HepG2 (cell line): Measurements from ENCODE around the gene RNF114. TPM values are rescaled to one million over a fixed set of nuclear protein-coding genes. Genes with fewer than 3 reads are reported as not detected.

Source experiments
- ASH2L ChIP-seq: fragments of 300-600, 200-600 bp; sonication (generic); IDR thresholded peaks from 2 replicates; pipeline ENCODE4 v1.7.0; 2017; ENCODE audit warnings: low read depth, mild to moderate bottlenecking, moderate library complexity, mixed read lengths, low read length; ENCODE audit not compliant: insufficient read length
- CCDC6 ChIP-seq: sonication (generic); formaldehyde crosslinking; IDR thresholded peaks from 2 replicates; pipeline ENCODE4 v1.8.1; 2022; ENCODE audit warnings: mild to moderate bottlenecking, missing genetic modification reagents, moderate library complexity
- FOXK1 ChIP-seq: sonication (generic); formaldehyde crosslinking; IDR thresholded peaks from 2 replicates; pipeline ENCODE4 v1.4.0; 2020; ENCODE audit warnings: low read depth, missing genetic modification reagents, borderline replicate concordance
- GATAD2A ChIP-seq: IDR thresholded peaks from 2 replicates; pipeline ENCODE4 v1.6.1; 2016
- MBD4 ChIP-seq: IDR thresholded peaks from 2 replicates; pipeline ENCODE4 v1.6.1; 2012; ENCODE audit warnings: low read length, inconsistent platforms, borderline replicate concordance
- MED8 ChIP-seq: sonication (generic); formaldehyde crosslinking; IDR thresholded peaks from 2 replicates; pipeline ENCODE4 v1.8.1; 2023; ENCODE audit warnings: mild to moderate bottlenecking, missing genetic modification reagents; ENCODE audit not compliant: insufficient replicate concordance
- STAG1 ChIP-seq: sonication (generic); formaldehyde crosslinking; IDR thresholded peaks from 2 replicates; pipeline ENCODE4 v1.4.0; 2020; ENCODE audit warnings: missing genetic modification reagents
- ZBTB21 ChIP-seq: sonication (generic); formaldehyde crosslinking; IDR thresholded peaks from 2 replicates; pipeline ENCODE4 v1.4.0; 2020; ENCODE audit warnings: missing genetic modification reagents
- ZNF34 ChIP-seq: sonication (generic); formaldehyde crosslinking; IDR thresholded peaks from 2 replicates; pipeline ENCODE4 v1.4.0; 2020; ENCODE audit warnings: mild to moderate bottlenecking, missing genetic modification reagents, borderline replicate concordance
- ZNF883 ChIP-seq: sonication (generic); formaldehyde crosslinking; IDR thresholded peaks from 2 replicates; pipeline ENCODE4 v1.5.1; 2020; ENCODE audit warnings: mild to moderate bottlenecking, missing genetic modification reagents; ENCODE audit errors: not compliant biosample characterization
- polyA plus RNA-seq, 8 experiments: library from polyadenylated mRNA; depleted of rRNA in 3 of 8; stranded (reverse) in 7 of 8; unstranded in 1 of 8; fragments of >200 nt; fragmentation: Illumina TruSeq in 4 of 8; extraction: Trizol in 4 of 8; gene quantifications; 2 replicates each; pipeline versions ENCODE4 v1.2.1 to v1.2.3, GENCODE V29; 2011 to 2016; ENCODE audit warnings: low read depth in 4 of 8, missing spikeins in 1 of 8, mixed read lengths in 1 of 8; ENCODE audit not compliant: insufficient read depth in 1 of 8
- total RNA-seq, 5 experiments: library from RNA; depleted of rRNA; stranded (reverse); fragments of >200 nt; fragmentation: Illumina TruSeq; extraction: Trizol; gene quantifications; 2 replicates each; pipeline ENCODE4 v1.2.3, GENCODE V29; 2016; ENCODE audit warnings: low read depth in 1 of 5
- TF ChIP-seq, protein P1 (sequence below): sonication (generic); formaldehyde crosslinking; conservative IDR thresholded peaks from 2 replicates; pipeline ENCODE4 v1.8.0; 2022; ENCODE audit warnings: mild to moderate bottlenecking, moderate library complexity, missing genetic modification reagents
- TF ChIP-seq, protein P2 (sequence below): sonication (generic); formaldehyde crosslinking; IDR thresholded peaks from 2 replicates; pipeline ENCODE4 v1.8.0; 2023; ENCODE audit warnings: mild to moderate bottlenecking, missing genetic modification reagents
- TF ChIP-seq, protein P3 (sequence below): sonication (generic); formaldehyde crosslinking; IDR thresholded peaks from 2 replicates; pipeline ENCODE4 v1.8.1; 2023; ENCODE audit warnings: missing genetic modification reagents, mild to moderate bottlenecking, borderline replicate concordance
- TF ChIP-seq, protein P4 (sequence below): sonication (generic); formaldehyde crosslinking; IDR thresholded peaks from 2 replicates; pipeline ENCODE4 v1.8.0; 2022; ENCODE audit warnings: mild to moderate bottlenecking, missing genetic modification reagents, borderline replicate concordance
- TF ChIP-seq, protein P5 (sequence below): sonication (generic); formaldehyde crosslinking; IDR thresholded peaks from 2 replicates; pipeline ENCODE4 v1.5.0; 2020; ENCODE audit warnings: mild to moderate bottlenecking, missing genetic modification reagents, borderline replicate concordance
- TF ChIP-seq, protein P6 (sequence below): sonication (generic); formaldehyde crosslinking; IDR thresholded peaks from 2 replicates; pipeline ENCODE4 v1.4.0; 2020; ENCODE audit warnings: mild to moderate bottlenecking, missing genetic modification reagents

RNF114 gene
- total and polyA plus RNA-seq, 2 of the 13 experiments (the other 11 are each of a cell fraction or from before 2014, with no cell fraction given): 119 to 126 TPM

DNA sequence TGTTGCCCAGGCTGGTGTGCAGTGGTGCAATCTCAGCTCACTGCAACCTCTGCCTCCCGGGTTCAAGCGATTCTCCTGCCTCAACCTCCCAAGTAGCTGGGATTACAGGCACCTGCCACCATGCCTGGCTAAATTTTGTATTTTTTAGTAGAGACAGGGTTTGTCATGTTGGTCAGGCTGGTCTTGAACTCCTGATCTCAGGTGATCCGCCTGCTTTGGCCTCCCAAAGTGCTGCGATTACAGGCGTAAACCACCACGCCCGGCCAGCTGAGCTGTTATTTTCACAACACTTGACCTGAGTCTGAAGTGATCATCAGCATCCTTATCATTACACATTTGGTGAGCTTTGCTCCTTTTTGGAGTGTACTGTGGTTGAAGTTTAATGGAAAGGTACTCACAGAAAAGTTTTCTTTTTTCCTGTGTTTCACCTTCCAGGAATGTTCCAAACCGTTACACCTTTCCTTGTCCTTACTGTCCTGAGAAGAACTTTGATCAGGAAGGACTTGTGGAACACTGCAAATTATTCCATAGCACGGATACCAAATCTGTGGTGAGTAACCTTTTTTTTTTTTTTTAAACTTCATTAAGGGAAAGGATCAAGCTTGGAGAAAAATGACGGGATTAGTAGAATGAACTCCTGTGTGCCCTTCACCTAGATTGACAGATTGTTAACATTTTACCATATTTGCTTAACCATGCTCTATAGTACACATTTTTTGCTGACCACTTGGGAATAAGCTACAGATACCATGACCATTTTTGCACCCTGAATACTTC, 9.7 kb downstream of the RNF114 start (continued):
- TF ChIP-seq MED8 (CRISPR knock-in tag) (no peak), STAG1 (CRISPR knock-in tag) (no peak), GATAD2A (peak; percentile 79), ZNF883 (CRISPR knock-in tag) (no peak), MBD4 (no peak), ZNF34 (no peak), ASH2L (peak; percentile 72), ZBTB21 (CRISPR knock-in tag) (peak; percentile 19; the same call in 1 of the 2 replicates), CCDC6 (no peak), FOXK1 (peak; percentile 78; the same call in 1 of the 2 replicates)
- TF ChIP-seq, protein P1, sequence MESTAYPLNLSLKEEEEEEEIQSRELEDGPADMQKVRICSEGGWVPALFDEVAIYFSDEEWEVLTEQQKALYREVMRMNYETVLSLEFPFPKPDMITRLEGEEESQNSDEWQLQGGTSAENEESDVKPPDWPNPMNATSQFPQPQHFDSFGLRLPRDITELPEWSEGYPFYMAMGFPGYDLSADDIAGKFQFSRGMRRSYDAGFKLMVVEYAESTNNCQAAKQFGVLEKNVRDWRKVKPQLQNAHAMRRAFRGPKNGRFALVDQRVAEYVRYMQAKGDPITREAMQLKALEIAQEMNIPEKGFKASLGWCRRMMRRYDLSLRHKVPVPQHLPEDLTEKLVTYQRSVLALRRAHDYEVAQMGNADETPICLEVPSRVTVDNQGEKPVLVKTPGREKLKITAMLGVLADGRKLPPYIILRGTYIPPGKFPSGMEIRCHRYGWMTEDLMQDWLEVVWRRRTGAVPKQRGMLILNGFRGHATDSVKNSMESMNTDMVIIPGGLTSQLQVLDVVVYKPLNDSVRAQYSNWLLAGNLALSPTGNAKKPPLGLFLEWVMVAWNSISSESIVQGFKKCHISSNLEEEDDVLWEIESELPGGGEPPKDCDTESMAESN: 0 out of 2 replicates have a peak, but pooled peaks have one; percentile 48
- TF ChIP-seq, protein P2, sequence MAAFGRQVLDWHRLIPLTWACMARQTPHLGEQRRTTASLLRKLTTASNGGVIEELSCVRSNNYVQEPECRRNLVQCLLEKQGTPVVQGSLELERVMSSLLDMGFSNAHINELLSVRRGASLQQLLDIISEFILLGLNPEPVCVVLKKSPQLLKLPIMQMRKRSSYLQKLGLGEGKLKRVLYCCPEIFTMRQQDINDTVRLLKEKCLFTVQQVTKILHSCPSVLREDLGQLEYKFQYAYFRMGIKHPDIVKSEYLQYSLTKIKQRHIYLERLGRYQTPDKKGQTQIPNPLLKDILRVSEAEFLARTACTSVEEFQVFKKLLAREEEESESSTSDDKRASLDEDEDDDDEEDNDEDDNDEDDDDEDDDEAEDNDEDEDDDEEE (CRISPR knock-in tag): no peak
- TF ChIP-seq, protein P3, sequence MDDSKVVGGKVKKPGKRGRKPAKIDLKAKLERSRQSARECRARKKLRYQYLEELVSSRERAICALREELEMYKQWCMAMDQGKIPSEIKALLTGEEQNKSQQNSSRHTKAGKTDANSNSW (CRISPR knock-in tag): no peak
- TF ChIP-seq, protein P4, sequence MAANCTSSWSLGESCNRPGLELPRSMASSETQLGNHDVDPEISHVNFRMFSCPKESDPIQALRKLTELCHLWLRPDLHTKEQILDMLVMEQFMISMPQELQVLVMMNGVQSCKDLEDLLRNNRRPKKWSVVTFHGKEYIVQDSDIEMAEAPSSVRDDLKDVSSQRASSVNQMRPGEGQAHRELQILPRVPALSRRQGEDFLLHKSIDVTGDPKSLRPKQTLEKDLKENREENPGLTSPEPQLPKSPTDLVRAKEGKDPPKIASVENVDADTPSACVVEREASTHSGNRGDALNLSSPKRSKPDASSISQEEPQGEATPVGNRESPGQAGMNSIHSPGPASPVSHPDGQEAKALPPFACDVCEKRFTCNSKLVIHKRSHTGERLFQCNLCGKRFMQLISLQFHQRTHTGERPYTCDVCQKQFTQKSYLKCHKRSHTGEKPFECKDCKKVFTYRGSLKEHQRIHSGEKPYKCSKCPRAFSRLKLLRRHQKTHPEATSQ (CRISPR knock-in tag): no peak
- TF ChIP-seq, protein P5, sequence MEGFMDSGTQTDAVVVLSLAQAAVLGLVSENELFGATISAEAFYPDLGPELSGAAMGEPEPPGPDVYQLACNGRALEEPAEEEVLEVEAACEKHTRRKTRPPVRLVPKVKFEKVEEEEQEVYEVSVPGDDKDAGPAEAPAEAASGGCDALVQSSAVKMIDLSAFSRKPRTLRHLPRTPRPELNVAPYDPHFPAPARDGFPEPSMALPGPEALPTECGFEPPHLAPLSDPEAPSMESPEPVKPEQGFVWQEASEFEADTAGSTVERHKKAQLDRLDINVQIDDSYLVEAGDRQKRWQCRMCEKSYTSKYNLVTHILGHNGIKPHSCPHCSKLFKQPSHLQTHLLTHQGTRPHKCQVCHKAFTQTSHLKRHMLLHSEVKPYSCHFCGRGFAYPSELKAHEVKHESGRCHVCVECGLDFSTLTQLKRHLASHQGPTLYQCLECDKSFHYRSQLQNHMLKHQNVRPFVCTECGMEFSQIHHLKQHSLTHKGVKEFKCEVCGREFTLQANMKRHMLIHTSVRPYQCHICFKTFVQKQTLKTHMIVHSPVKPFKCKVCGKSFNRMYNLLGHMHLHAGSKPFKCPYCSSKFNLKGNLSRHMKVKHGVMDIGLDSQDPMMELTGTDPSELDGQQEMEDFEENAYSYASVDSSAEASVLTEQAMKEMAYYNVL (CRISPR knock-in tag): peak; percentile 93
- TF ChIP-seq, protein P6, sequence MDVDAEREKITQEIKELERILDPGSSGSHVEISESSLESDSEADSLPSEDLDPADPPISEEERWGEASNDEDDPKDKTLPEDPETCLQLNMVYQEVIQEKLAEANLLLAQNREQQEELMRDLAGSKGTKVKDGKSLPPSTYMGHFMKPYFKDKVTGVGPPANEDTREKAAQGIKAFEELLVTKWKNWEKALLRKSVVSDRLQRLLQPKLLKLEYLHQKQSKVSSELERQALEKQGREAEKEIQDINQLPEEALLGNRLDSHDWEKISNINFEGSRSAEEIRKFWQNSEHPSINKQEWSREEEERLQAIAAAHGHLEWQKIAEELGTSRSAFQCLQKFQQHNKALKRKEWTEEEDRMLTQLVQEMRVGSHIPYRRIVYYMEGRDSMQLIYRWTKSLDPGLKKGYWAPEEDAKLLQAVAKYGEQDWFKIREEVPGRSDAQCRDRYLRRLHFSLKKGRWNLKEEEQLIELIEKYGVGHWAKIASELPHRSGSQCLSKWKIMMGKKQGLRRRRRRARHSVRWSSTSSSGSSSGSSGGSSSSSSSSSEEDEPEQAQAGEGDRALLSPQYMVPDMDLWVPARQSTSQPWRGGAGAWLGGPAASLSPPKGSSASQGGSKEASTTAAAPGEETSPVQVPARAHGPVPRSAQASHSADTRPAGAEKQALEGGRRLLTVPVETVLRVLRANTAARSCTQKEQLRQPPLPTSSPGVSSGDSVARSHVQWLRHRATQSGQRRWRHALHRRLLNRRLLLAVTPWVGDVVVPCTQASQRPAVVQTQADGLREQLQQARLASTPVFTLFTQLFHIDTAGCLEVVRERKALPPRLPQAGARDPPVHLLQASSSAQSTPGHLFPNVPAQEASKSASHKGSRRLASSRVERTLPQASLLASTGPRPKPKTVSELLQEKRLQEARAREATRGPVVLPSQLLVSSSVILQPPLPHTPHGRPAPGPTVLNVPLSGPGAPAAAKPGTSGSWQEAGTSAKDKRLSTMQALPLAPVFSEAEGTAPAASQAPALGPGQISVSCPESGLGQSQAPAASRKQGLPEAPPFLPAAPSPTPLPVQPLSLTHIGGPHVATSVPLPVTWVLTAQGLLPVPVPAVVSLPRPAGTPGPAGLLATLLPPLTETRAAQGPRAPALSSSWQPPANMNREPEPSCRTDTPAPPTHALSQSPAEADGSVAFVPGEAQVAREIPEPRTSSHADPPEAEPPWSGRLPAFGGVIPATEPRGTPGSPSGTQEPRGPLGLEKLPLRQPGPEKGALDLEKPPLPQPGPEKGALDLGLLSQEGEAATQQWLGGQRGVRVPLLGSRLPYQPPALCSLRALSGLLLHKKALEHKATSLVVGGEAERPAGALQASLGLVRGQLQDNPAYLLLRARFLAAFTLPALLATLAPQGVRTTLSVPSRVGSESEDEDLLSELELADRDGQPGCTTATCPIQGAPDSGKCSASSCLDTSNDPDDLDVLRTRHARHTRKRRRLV: no peak; the same call in 1 of the 2 replicates
